Suppressor macrophage (primary cell): ENCODE data around the gene LRRC45.

ENCODE experiments used
- DNase-seq, 4 experiments: peaks; one replicate each; pipeline ENCODE4 v3.0.0-alpha.2; 2020 to 2022

LRRC45 gene

DNA sequence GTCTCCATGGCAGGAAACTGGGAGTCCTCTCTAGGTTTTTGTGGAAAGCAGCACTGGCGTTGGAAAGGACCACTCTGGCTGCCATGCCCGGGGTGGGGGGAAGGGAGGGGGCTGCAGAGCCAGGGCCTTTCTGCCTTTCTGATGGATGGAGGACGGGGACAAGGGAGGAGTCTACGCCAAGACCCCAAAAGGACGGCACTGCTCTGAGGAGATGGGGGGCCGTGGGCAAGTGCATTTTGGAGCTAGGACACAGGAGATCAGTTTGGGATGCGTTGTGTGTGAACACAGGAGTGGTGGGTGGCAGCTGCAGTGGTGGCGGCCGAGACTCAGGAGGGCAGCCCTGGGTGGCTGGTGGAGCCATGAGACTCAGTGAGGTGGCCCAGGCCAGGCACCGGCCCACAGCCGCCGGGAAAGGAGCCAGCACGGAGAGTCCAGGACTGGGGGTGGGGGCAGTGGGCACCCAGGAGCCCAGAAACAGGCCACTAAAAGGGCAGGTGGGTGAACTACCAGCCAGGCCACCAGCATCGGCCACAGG is 2.5 kb upstream of the LRRC45 start:
- DNase-seq, result no peak

DNA sequence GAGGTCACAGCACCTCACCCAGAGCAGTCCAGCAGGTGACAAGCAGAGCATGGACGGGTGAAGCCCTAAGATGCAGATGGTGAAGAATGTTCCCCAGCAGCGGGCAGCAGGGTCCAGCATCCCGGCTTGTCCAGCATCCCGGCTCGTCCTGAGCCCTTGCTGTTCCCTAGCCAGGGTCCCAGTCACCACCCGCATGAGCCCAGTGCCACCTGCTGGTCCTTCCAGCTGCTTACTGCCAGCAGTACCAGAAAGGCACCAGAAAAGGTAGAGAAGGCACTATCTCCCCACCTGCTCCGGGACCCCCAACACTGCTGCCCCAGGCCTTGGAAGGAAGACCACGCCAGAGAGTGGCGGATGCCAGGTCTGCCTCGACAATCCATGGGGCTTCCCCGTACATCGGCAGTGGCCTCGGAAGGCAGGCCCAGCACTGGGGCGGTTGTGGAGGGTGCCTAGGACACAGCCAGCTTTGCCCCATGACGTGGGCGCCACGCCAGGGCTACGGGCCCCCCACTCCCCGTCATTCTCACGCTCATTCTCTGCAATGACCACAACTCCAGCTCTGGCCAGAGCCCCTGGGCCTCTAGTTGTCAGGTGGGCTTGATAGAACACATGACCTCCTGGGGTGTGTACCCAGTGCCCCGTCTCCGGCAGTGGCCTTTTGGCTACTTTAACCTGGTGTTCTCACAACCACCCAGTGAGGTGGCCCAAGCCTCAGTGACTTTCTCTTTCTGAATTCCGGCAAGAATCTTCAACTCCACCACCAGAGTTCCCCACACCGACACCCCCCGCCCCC is 1.8 kb upstream of the LRRC45 start:
- DNase-seq, result peak; percentile 73 to 85 (median 75)

DNA sequence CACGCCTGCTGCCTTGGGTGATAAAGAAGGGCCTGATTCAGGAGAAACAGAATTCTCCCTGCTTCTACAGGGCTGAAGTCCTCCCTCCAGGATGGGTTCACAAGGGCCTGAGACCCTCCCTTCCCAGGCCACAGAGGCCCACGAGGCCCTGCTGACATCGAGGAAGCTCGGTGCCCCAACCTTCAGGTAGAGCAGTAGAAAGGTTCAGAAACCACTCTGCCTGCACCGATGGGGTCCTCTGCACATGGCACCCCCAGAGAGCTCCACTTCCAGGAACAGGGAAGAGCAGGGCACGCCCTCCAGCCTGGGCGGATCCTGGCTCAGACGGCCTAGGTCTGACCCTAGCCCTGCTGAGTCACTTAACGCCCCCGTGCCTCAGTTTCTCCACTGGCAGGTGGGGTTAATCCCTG is 1.2 kb upstream of the LRRC45 start:
- peak in 1 of 4 experiments; percentile 41 for DNase-seq

DNA sequence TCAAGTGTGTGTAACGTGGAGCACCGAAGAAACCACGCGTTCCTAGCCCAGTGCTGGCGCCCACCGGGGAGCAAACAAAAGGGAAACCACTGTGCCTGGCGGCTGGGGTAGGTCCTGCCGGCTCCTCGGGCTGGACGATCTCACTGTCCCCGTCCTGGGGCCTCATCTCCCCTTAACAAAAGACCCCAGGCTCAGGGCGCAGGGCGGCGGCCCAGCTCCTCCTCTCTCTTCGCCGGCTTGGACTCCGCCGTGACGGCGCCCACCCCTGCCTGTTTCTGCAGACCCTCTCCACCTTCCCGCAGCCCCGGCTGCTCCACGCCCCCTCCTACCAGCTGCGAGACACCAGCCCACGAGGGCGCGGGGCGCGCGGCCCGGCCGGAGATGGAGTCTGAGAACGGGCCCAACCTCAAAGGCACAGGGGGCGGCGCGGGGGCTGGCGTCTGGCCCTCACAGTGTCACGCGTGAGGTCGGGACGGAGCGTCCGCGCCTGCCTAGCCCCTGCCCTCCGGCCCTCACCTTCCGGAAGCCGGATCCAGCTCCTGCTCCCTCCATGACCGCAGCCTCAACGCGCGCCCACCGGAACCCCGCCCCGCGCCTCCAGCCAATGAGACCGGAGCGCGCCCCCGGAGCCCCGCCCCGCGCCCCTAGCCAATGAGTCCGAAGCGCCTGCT is 660 bp upstream of the LRRC45 start, which contains the start of gene CENPX:
Gene CENPX (minus strand): TSS at position 569 of the 671 bp plus-strand sequence. CDS start 17 bp downstream, at position 552.
- DNase-seq, result no peak

DNA sequence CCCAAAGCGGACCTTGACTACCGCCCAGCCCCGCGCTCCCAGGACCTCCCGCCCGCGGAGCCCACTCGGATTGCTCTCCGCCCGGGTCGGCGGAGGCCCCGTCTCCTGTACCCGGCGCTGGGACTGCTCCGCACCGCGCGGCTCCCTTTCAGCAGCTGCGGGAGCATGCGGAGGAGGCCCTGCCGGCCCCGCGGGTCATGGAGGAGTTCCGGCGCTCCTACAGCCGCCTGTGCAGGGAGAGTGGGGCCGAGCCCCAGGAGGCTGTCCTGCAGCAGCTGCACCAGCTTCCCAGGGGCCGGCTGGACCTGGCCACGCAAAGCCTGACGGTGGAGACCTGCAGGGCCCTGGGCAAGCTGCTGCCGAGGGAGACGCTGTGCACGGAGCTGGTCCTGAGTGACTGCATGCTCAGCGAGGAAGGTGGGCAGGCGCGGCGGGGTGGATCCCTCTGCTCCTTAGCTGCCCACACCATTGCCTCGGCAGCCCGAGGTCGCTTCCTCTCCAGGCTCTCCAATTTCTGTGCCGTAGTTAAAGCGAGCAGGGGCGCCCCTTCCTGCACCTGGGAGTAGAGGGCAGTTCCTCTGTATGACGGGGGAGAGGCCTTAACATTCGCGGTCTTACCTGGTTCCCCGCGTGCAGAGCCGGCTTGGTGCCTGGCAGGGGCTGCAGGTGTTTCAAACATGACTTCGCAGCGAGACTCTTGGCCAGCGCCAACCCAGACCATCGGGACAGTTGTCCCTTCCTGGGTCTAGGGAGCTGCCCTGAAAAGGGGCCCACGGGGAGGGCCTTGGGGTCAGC is 539 bp downstream of the LRRC45 start:
- DNase-seq, result peak; percentile 33 to 75 (median 62)

DNA sequence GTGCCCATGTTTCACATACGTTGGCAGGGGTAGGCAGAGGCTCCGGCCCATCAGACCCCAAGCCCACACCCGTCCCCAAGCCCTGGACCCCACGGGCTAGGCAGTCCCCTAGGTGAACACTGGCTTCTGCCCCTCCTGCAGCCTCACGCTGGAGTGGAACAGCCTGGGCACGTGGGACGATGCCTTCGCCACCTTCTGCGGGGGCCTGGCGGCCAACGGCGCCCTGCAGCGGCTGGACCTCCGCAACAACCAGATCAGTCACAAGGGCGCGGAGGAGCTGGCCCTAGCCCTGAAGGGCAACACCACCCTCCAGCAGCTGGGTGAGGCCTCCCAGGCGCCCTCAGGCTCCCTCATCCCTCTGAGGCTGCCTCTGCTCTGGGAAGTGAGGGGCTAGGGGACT is 1.8 kb downstream of the LRRC45 start:
- DNase-seq, result no peak

DNA sequence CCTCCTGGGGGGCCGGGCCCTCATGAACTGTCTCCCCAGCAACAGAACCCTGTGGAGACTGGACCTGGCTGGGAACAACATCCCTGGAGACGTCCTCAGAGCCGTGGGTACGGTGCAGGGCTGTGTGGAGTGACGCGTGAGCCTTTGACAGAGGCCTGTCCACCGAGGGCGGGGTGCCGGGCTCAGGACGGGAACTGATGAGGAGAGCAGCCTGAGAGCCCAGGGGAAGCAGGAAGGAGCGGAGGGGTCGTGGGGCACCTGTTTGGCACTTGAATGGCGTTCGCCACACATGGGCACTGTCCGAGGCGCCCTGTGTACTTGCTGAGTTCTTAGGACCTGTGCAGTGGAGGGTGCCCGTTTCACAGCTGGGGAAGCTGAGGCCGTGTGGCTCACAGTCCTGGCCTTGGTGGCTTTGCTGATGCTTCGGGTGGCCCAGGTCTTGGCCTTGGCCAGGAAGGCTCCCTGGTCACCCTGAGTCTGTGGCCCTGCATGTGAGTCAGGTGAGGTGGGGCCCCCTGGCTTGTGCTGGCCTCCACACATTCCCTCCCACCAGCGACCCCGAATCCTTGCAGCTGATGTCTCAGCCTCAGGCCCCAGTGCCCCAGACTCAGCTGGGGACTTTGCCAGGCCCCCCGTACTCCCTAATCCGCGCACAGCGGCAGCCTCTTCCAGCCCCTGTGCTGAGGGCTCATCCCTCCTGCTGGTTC is 2.4 kb downstream of the LRRC45 start:
- no peak for DNase-seq

DNA sequence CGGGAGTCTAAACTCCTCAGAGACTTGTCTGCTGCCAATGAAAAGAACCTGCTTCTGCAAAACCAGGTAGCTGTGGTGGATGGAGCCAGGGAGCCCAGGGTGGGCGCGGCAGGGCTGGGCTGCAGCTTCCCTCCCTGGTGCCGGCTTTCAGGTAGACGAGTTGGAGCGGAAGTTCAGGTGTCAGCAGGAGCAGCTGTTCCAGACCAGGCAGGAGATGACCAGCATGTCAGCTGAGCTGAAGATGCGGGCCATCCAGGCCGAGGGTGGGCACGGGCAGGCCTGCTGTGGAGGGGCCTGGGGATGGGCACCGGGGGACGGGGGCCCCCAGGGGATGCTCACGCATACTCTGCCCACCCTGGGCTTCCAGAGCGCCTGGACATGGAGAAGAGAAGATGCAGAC is 5.1 kb downstream of the LRRC45 start:
- DNase-seq, result no peak

DNA sequence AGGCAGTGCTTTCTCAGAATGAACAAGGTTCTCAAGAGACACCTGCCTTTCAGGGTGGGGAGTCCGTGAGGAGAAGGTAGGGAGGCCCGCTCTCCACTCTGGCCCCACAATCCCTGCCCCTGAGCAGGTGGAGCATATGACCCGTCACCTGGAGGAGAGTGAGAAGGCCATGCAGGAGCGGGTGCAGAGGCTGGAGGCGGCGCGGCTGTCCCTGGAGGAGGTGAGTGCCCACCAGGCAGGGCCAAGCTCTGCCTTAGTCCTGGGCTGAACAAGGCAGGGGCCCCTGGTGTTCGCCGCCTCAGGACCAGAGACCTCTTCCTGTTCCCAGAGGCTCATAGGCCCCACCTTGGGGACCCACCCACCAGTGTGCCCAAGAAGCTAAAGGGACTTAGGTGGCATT is 5.9 kb downstream of the LRRC45 start:
- no peak for DNase-seq

DNA sequence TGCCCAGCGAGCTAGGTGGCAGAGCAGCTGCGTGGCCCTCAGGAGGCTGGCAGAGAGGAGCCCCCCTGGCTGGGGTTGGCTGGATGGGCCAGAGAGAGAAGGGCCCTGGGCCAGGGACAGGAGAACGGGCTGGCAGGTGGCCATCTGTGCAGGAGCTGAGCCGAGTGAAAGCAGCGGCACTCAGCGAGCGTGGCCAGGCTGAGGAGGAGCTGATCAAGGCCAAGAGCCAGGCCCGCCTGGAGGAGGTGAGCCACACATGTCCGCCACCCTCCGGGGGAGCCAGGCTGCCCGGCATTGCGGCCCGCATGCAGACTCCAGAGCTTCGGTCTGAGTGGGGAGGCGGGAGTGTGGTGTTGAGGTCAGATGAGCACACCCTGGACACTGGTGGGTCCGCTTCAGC is 6.3 kb downstream of the LRRC45 start:
- DNase-seq, result no peak

DNA sequence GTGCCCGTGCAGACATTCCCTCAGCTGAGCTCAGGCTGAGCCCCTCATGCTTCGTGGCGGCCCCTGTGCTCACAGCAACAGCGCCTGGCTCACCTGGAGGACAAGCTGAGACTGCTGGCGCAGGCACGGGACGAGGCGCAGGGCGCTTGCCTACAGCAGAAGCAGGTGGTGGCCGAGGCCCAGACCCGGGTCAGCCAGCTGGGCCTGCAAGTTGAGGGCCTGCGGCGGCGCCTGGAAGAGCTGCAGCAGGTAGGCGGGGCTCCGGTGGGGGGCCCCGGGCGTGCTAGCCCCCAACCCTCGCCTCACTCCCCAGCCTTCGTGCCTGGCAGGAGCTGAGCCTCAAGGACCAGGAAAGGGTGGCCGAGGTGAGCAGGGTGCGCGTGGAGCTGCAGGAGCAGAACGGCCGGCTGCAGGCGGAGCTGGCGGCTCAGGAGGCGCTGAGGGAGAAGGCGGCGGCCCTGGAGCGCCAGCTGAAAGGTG is 6.9 kb downstream of the LRRC45 start:
- no peak for DNase-seq

DNA sequence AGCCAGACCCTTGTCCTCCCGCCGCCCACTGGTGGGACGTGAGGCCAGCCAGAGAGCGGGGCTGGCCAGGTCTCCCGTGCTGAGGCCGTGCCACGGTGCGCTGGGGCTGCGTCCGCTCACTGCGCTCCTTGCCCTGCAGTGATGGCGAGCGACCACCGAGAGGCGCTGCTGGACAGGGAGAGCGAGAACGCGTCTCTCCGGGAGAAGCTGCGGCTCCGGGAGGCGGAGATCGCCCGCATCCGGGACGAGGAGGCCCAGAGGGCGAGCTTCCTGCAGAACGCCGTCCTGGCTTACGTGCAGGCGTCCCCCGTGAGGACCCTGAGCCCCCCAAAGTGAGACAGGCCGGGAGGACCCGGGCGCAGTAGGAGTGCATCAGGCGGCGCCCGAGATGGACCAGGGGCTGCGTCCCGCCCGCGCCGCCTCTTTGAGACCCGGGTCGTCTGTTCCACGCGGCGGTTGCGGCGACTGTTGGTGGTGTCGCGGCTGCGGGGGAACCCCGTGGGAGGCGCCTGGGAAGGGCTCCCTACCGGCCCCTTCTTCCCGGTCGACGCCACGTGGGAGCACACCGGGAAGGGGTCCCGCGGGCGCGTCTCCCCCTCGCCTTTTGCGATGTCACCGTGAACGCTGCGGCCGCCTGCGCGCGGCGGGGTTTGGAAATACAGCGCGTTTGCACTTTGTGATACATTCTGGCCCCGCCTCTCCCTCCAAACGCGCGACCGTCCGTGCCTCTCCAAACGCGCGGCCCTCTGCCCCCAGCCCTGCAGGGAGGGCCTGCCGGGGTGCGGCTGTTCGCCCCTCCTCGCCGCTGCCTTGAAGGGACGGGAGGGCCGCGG is 7.6 kb downstream of the LRRC45 start:
- DNase-seq, result peak; percentile 80 to 93 (median 88)

DNA sequence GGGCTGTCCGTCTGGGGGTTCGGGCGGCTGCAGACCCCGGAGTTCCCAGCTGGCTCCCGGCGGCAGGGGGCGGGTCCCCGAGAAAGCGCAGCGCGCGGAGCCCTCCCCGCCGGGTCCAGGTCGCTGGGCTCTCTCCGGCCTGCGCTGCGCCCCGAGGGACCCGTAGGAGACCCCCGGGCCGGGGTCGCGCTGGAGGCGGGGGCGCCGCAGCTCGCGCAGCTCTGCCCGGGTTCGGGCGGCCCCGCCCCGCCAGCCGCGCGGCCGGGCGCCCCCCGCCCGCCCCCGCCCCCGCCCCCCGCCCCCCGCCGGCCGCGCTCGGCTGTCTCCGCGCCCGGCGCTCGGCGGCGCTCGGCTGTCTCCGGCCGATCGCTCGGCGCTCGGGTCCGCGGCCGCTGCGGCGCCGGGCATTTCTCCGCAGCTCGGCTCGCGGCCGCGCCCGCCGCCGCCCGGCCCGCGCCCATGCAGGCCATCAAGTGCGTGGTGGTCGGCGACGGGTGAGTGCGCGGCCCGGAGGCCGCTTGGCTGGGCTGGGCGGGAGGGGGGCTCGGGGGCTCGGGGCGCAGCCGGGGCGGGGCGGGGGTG is 8.3 kb downstream of the LRRC45 start, which contains the start of gene RAC3:
Gene RAC3 (plus strand): TSS at position 376 of the 582 bp plus-strand sequence. CDS start 84 bp downstream, at position 460.
- peak in 3 of 4 experiments; percentile 31 to 69 (median 57) for DNase-seq

DNA sequence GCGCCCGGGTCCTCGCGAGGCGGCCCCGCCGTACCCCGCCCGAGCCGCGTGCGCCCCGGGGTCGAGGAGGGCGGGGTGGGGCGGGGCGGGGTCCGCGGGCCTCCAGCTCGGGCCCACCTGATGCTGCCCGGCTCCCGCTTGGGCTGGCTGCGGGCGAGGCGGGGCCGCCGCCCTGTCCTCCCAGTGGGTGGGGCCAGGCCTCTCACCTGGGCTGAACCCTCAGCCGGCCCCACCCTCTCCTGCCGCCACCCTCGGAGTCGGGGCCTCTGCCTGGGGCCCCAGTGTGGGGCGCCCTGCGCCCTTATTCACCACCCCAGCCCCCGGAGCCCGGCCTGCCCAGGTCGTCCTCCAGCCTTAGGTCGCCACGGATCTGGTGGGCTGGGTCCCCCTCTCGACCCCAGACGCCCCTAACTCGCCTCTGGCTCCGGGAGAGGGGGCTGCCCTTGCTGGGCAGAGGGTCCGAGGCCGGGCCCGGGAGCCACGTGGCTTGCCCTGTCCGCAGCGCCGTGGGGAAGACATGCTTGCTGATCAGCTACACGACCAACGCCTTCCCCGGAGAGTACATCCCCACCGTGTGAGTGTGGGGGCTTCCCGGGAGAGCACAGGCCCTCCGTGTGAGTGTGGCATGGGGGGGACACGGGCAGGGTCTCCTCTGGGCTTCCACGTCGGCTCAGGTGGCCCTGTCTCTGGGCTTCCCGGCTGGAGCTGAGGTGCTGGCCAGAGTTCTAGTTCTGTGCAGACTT is 9.0 kb downstream of the LRRC45 start:
- DNase-seq, result peak in 1 of 4 experiments; percentile 36

DNA sequence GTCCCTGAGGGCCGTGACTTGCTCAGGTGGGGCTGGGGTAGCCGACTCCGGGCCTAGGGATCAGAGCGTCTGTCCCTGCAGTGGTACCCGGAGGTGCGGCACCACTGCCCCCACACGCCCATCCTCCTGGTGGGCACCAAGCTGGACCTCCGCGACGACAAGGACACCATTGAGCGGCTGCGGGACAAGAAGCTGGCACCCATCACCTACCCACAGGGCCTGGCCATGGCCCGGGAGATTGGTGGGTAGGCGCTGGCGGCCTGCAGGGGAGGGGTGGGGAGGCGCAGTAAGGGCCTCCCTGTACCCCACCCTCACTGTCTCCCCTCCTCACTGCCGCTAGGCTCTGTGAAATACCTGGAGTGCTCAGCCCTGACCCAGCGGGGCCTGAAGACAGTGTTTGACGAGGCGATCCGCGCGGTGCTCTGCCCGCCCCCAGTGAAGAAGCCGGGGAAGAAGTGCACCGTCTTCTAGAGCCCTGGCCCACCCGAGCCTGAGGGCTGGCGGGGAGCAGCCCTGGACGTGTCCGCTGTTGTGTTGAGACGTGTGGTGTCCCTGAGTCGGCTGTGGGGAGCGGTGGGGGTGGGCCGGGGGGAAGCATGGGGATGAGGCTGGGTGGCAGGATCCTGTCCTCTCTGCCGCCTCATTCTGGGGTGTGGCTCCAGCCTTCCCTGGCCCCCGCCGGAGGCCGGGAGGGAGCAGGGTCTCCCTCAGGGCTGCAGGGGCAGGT is 10.4 kb downstream of the LRRC45 start:
- no peak for DNase-seq

DNA sequence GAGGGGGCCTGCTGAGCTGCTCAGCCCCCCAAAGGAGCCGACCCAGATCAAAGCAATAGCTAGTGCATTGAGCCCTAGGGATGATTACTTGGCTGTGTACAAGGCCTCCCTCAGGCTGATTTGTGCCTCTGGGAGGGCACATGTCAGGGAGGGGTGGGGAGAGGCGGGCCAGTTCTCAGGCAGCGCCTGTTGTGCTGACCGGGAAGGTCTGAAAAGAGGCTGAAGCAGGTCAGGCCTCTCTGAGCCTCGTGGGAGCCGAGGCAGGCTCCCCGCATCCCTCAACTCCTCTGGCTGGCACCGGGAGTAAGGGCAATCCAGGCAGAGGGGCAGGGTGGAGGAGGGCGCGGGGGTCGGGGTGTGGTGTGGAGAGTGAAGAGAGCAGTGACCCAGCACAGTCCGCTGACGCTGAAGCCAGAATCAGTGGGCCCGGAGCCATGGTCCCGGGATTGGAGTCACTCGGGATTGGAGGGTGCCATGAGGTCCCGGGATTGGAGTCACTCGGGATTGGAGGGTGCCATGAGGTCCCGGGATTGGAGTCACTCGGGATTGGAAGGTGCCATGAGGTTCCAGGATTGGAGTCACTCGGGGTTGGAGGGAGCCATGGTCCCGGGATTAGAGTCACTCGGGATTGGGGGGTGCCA is 11.4 kb downstream of the LRRC45 start:
- DNase-seq, result no peak

DNA sequence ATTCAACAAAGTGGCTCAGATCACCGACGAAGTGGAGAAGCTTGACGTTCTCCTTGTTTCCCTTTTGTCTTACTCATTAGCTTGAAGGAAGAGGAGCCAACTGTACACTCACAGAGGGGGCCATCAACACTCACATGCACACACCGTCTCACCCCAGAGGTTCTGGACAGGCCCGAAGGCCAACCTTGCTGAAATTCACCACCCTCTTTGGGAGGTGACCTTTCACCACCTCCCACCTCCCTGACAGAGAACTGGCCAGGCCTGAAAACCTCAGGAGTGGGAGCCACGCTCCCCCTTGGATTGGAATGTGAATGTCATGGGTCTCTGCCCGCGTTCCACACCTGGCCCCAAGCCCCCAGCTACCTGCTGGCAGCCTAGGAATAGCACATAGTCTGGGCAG is 12.4 kb downstream of the LRRC45 start:
- DNase-seq, result no peak

DNA sequence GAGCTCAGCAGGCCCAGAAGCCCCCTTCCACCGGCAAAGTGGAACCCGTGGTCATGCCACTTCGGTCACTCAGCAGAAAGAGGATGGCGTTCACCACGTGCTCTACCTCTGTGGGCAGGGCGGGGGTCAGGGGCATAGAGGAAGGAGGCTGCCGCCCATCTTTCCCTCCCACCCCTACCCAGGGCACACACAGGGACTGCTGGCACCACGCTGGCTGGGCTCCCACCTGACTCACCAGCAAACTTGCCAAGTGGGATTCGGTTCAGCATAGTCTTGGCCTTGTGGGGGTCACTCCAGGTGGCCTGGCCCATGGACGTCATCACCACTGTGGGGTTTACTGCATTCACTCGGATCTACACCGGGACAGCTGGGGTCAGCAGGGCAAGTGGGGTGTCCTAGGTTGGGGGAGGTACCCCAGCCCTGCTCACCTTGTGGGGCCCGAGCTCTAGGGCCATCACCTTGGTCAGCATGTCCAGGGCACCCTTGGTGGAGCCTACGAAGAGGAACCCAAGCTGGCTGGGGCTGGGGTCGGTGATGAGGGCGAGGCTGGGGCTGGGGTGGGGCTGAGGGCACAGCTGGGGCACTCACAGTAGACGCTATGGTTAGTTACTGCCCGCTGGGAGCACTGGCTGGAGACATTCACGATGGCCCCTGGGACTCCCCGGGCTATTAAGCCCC is 13.0 kb downstream of the LRRC45 start:
- no peak for DNase-seq
